GM19468 (cell line): Measurements from ENCODE around the gene PPT2.

ENCODE experiments used
- ATAC-seq: cut with Tn5 transposase; IDR thresholded peaks from one replicate; pipeline ENCODE4 v1.9.1; 2021; ENCODE audit warnings: mild to moderate bottlenecking, moderate library complexity, moderate number of reproducible peaks; ENCODE audit not compliant: unreplicated experiment; ENCODE audit errors: extremely low read depth

The PPT2 gene

DNA sequence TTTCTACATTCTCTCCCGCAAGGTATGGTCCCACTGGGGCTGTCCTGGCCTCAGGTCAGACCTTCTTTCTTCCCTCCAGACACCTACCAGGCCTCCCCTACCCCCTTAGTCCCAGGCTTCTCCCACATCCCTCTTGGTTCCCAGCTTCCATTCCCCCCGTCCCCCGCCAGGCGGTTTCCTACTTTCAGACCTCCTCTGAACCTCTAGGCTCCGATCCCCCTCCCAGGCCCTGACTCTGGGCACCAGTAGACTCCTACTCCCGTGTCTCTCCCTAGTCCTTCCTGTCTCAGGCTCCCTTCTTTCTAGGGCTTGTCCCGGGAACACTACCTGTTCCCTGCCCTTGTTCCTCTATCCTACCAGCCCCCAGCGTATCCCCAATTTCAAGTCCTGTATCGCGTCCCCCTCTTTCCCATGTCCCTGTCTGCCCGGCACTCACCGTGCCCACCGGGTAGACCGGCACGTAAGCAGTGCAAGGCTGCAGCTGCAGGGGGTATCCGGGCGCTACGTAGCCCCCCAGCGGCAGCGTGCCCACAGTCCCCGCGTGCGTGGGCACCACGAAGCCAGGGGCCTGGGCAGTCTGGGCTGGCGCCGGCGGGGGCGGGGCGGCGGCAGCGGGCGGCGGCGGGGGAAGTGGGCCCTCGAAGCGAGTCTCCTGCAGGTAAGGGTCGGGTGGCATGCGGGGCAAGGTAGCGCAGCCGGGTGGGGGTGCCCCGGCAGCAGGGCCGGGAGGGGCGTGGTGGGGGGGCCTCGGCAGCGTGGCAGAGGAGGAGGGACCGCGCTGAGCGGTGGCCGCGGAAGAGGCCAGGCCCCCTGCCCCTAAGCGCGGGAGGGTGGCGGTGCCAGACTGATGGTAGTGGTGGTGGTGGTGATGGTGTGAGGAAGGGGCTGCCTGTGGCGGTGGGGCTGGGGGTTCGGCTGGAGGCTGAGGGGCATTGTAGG, 3.7 kb upstream of the PPT2 start:
- ATAC-seq: no peak

DNA sequence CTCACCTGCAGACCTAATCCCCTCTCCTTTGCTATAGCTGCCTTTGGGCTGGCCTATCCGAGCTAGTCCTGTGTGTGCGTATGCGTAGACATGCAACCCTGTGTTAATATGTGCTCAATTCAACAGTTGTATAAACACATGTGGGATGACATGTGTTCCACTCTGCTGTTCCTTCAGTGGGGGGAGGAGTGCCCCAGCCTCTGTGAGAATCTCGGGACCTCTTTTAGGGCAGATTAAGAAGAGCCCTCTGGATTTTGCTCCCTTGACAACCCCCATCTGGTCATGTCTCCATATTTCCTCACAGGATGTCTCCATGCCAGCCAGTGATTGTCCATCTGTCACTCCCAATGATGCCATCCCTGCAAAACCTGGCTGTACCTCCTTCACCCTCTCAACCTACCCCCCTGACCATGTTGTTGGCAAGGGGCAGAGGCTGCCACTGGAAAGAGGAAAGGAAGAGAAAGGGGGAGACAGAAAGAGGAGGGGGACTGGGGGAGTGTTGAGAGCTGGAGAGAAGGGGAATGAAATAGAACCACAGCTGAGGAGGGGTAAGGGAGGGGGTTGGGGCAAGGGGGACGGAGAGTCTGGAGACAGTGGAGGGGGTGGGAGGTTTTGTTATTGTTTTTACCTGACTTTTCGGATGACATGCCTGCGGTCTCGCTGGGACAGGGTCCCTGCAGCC, 2.6 kb upstream of the PPT2 start:
- ATAC-seq: no peak

DNA sequence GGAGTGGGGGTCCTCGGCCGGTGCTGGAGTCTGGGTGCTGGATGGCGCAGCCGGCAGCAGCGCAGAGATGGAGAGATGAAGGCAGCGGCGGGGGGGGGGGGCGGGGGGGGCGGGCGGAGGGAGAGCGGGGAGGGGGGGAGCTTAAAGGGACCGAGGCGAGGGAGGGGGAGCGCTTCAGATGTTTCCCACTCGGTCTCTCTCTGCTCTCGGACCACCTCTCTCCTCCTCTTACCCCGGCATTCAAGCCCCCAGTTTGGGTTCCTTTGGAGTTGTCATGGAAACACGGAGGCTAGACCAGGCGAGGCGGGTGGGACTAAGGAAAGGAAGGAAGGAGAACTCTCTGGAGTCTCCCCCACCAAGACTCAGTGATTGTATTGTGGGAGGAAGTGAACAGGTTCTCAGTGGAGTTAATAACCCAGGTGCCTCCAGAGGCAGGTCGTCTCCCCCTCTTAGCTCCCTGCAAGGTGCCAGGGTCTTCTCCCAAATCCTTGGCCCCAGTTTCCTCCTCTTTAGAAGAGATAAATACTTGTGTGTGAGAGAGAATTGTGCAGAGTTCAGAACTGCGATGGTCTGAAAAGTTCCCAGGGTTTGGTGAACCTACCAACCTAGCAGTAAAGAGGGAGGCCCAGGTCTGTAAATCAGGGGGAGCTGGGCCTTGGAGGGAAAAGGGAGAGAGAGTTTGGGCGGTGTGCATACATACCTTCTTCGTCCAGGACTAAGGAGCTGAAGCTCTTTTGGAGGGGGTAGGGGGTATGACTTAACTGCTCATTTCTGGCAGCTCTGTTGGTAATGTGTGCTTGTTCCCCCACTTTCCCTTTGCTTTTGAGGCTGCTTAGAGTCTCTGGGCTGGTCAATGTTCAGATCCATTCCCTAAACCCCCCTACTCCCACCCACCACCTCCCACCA, 1.8 kb upstream of the PPT2 start, which contains the start of gene PRRT1:
TSS of gene PRRT1 (minus strand) at position 77 of the 906 bp plus-strand sequence. CDS start 112 bp downstream, outside the sequence.
- no peak for ATAC-seq

DNA sequence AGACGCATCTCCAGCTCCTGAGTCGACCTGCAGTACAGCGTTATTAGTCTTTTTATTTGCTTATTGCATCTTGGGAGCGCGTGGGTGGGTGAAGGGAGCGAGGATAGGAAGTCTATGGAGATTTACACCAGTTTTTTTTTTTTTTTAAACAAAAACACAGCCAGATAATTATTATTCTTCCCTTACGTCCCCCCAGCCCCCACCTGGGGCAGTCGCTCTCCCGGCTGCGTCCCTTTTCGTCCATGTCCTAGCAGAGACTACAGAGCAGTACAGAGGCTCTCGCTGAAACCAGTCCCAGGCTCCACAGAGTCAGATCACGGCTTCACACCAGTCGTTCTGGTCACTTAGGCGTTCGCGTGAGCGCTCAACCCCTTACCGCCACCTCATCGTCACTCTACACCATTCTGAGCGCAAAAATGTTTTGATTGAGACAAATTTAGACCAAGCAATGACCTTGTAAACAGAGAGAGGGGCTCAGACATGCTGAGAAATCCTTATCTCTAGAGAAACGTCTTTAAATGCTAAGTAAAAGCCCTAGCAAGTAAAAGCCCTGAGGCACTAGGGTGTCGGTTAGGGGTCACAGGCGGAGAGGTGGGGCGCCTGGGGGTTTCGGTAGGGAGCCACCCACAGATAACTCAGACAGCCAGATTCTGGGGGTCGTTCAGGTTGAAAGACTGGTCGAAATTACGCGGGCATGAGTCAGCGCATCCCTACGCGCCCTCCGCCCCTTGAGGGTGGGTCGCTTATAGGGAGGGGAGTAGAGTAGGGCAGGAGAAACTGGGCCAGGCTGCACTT, 975 bp upstream of the PPT2 start:
- ATAC-seq: no peak

DNA sequence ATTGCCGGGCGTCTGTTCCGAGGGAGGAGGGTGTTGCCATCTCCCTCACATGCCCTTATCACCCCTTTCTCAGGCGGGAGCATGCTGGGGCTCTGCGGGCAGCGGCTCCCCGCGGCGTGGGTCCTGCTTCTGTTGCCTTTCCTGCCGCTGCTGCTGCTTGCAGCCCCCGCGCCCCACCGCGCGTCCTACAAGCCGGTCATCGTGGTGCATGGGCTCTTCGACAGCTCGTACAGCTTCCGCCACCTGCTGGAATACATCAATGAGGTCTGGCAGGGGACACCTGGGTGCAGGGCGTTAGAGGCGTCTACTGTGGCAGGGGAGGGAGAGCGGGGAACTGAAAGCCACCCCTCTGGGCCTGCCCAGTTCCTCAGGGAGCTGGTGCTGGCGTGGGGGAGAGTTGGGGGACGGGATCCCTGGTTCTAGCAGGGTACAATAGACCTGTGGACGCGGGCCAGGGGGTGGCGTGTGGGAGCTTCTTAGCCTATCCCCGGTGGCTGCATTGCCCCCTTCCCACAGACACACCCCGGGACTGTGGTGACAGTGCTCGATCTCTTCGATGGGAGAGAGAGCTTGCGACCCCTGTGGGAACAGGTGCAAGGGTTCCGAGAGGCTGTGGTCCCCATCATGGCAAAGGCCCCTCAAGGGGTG, 697 bp downstream of the PPT2 start:
- no peak for ATAC-seq

DNA sequence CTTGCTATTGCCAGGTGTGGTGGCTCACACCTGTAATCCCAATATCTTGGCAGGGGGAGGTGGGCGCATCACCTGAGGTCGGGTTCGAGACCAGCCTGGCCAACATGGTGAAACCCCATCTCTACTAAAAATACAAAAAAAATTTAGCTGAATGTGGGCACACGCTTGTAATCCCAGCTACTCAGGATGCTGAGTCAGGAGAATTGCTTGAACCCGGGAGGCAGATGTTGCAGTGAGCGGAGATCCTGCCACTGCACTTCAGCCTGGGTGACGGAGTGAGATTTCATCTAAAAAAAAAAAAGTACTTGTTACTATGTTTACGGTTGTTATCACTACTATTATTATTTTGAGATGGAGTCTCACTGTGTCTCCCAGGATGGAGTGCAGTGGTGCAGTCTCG, 3.0 kb downstream of the PPT2 start:
- ATAC-seq: no peak

DNA sequence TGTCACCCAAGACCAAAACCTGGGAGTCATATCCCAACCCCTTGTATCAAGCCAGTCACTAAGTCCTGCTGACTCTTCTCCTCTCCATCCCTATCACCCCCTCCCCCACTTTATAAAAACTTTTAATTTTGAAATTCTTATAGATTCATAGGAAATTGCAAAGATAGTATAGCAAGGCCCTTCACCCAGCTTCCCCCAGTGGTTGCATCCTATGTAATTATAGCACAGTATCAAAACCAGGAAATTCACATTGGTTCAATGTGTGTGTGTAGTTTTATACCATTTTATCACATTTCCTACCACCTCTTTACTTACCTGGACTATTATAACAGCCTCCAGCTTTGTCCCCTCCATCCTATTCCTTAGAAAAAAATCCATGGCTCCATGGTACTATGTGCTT, 4.1 kb downstream of the PPT2 start:
- no peak for ATAC-seq

DNA sequence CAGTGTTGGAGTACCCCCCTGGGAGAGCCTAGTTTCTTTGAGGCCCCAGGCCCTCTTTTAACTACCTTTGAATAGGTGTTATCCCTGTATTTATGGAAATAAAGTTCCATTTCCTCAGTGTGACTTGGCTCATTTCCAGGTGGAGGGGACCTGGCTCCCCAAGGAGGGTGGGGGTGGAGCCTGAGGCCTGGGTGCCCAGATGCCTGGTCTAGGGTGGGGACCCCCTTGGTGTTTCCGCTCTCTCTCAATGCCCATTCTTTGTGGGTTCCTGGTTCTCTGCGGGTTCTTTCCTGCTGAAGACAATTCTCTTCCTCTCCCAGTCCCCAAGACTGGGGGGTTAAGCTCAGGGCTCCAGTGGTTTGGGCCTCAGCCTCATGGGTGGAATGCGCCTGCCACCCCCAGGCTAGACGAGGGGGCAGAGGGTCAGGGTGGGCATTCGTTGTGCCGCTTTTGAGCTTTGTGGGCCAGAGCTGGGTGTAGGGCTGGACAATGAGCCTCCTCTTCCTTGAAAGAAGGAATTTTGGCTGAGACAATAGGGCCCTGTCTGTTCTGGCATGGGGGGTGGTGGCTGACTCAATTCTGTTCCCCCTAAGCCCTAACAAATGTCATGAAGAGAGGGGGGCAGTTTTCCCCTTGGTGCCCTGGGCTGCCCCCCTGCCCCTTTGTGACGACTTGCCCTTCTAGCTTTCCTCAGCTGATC, 9.8 kb downstream of the PPT2 start:
- ATAC-seq: no peak

DNA sequence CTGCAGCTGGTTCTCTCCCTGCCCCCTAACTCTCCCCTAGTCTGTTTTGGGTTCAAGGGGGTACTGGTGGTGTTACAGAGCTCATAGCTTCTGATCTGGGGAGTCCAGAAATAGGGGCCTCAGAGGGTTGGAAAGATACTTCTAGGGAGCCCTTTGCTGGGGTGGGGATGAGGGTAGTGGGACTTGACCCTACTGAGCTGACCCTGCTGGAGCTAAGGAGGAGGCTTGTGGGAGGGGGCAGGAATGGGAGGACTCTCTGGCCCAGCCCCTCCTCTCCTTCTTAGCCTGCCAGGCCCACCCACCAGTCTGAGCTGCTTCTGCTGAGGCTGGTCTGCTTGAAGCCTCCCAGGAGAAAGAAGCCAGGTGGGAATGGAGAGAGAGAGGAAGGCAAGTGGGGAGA, 10.4 kb downstream of the PPT2 start, which contains the start of gene EGFL8:
TSS of gene EGFL8 (plus strand) at position 301 of the 400 bp plus-strand sequence. CDS start 1,571 bp downstream, outside the sequence.
- no peak for ATAC-seq

DNA sequence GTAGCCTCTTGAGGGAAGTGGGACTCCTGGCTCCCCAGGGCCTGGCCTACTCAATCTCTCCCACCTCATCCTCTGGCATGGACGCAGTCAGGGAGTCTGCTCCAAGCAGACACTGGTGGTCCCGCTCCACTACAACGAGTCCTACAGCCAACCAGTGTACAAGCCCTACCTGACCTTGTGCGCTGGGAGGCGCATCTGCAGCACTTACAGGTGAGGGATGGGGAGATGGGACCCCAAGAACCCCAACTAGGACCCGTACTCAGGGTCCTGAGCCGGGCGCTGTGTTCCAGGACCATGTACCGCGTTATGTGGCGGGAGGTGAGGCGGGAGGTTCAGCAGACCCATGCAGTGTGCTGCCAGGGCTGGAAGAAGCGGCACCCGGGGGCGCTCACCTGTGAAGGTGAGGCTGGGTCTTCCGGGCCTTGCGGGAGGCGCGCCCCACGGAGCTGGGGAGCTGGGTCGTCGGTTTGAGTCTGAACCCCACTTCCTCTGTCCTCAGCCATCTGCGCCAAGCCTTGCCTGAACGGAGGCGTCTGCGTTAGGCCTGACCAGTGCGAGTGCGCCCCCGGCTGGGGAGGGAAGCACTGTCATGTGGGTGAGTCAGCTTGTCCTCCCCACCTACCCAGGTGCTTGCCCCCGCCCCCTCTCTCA, 12.6 kb downstream of the PPT2 start:
- ATAC-seq: no peak

DNA sequence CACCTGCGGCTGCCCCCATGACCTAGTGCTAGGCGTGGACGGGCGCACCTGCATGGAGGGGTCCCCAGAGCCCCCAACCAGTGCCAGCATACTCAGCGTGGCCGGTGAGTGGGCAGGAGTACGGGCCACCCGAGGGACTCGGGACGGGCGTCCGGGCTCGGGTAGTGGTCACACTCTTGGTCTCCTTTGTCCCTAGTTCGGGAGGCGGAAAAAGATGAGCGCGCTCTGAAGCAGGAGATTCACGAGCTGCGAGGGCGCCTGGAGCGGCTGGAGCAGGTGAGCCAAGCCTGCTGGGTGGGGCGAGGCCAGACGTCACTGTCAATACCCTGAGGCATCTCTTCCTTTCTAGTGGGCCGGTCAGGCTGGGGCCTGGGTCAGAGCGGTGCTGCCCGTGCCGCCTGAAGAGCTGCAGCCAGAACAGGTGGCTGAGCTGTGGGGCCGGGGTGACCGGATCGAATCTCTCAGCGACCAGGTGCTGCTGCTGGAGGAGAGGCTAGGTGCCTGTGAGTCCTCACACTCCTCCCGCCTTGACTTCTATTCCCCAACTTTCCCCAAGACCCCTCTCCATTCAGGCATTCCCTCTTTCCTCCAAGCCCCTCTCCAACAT, 13.3 kb downstream of the PPT2 start:
- ATAC-seq: no peak

DNA sequence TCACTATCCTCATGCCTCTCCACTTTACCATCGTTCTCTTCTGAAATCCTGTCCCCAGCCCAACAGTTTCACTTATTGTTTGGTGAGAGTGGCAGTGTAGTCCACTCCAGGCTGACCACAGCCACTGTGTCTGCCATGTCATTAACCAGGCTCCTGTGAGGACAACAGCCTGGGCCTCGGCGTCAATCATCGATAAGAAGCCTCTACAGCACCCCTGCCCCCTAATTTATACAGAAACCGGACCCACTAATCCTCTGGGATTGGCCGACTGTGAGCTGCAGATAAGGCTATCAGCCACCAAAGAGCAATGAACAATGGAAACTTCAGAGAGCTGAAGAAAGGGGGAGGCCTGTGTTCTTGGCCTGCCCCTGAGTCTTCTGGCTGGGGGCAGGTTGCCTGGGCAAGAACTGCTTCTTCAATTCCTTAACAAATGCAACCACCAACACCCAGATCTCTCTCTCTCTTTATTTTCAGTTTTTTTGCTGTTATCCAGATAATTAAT, 13.9 kb downstream of the PPT2 start:
- no peak for ATAC-seq

DNA sequence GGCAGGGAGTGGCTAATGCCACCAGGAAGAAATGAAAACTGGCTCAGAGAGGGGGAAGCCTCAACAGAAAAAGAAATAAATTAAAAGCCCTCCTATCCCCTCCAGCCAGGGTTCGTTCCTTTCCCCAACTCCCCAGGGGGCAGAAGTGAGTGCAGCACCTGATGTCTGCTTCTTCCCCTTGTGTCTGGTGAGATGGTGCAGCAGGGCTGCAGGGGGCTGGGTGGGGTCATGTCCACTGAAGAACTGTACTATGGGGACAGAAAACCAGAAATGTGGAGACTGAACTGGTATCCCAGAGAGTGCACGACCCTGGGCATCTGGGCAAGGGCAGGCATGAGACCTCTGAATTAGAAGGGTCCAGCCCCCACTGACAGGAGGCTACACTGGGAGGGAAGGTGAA, 14.4 kb downstream of the PPT2 start:
- no peak for ATAC-seq

DNA sequence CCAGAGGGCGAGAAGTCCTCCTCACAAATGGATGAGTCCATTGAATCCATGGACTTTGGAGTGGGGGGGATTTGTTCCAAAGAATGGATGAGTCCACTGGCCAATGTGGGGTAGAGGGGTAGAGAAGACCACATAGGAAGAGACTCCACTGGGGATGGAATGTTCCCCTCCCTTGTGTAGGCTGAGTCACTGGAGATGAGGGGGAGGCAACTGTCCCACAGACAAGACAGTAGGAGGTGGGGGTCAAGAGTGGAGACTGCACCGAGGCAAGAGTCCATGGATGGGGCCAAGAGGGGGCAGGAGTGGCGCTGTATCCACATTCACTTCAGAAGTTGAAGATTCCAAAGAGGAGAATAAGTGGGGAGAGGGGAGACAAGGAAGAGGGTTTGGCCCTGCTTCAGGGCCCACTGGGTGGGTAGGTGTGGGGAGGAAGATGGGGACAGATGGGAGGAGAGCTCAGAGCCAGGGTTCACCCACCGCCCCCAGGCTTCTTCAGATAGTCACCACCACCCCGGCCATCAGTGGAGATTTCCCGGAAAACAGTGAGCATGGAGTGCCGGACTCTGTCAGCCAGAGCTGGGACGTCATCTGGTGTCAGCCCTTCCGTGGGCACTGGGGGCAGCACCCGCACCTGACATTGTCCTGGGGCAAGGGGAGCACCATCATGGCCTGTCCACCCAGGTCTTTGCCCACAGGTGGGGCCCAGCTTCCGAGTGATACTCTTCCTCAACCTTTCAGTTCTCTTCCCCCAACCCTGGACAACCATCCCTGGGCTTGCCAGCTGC, 15.1 kb downstream of the PPT2 start:
- no peak for ATAC-seq

DNA sequence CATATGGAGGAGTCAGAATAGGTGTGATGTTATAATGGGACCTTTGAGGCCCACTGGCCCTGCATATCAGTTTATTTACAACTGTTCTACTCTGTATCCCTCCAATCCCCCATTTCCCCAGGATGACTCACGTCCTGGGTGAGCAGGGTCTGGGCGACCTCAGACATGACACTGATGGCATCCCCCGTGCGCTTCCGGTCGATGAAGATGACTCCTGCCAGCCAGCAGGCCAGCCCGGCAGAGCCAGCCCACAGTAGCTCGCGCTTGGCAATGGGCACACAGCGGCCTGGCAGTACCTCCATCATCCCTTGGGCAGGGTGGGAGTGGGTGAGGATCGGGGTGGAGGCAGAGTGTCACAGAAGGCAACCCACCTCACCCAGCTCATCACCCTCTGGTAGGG, 16.4 kb downstream of the PPT2 start:
- no peak for ATAC-seq

DNA sequence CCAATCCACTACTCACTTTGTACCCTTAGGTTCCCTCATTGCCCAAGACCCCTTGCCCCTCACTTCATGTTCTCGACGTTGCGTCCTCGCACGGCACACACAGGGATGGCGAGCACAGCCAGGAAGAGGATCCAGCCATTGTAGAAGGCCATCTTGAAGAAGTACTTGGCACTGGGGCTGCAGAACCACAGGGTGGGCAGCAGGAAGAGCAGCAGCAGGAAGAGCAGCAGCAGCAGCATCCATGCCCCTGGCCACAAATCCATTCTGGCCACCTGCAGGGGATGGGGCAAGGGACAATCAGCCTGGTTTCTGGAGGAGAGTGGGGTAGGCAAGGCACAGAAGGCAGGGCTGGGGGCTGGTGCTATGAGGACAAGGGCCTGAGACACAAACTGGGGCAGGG, 17.3 kb downstream of the PPT2 start:
- ATAC-seq: no peak
